Stimulated activated CD4-positive, alpha-beta T cell treated with anti-CD3 and anti-CD28 coated beads, Interleukin-4, amount 100 ng/mL, for 48 hours (primary cell): ENCODE results near the gene SDK1.

Source experiments
- DNase-seq, 2 donors: peaks; one replicate each; pipeline ENCODE4 v3.0.0-alpha.2; 2020; ENCODE audit warnings: low read depth in 2 of 2

The SDK1 gene

GRCh38 chr7:4048336-4048735 is 747.3 kb downstream of the SDK1 start:
- DNase-seq: no peak

GRCh38 chr7:4049202-4049601 is 748.1 kb downstream of the SDK1 start:
- DNase-seq: no peak

- DNase-seq: no peak
These were observed 749.1 kb downstream of the SDK1 start for GRCh38 chr7:4050126-4050660.

GRCh38 chr7:4051696-4052095 is 750.6 kb downstream of the SDK1 start:
- DNase-seq: no peak

GRCh38 chr7:4052130-4052529 is 751.1 kb downstream of the SDK1 start:
- DNase-seq: no peak

- DNase-seq: no peak
These were observed 753.1 kb downstream of the SDK1 start for GRCh38 chr7:4054158-4054557.

- no peak for DNase-seq
These were observed 755.7 kb downstream of the SDK1 start for GRCh38 chr7:4056552-4057288.

GRCh38 chr7:4057289-4057616 is 756.2 kb downstream of the SDK1 start:
- no peak for DNase-seq

- no peak for DNase-seq
These were observed 757.1 kb downstream of the SDK1 start for GRCh38 chr7:4058158-4058557.

GRCh38 chr7:4065190-4065589 is 764.1 kb downstream of the SDK1 start:
- DNase-seq: no peak

- no peak for DNase-seq
These were observed 765.2 kb downstream of the SDK1 start for GRCh38 chr7:4066206-4066605.

- no peak for DNase-seq
These were observed 765.8 kb downstream of the SDK1 start for GRCh38 chr7:4066626-4067475.

GRCh38 chr7:4067476-4067760 is 766.4 kb downstream of the SDK1 start:
- no peak for DNase-seq

- no peak for DNase-seq
These were observed 766.8 kb downstream of the SDK1 start for GRCh38 chr7:4067874-4068273.

- no peak for DNase-seq
These were observed 767.2 kb downstream of the SDK1 start for GRCh38 chr7:4068286-4068685.

- DNase-seq: no peak
These were observed 768.4 kb downstream of the SDK1 start for GRCh38 chr7:4069268-4070095.

- DNase-seq: no peak
These were observed 769.2 kb downstream of the SDK1 start for GRCh38 chr7:4070214-4070613.

- DNase-seq: no peak
These were observed 770.5 kb downstream of the SDK1 start for GRCh38 chr7:4071370-4072058.

GRCh38 chr7:4072161-4072925 is 771.3 kb downstream of the SDK1 start:
- DNase-seq: no peak

GRCh38 chr7:4073052-4073451 is 772.0 kb downstream of the SDK1 start:
- no peak for DNase-seq

- DNase-seq: no peak
These were observed 772.7 kb downstream of the SDK1 start for GRCh38 chr7:4073750-4074149.
